ENCODE data around the gene TNS1.

- no peak for TF ChIP-seq FOXM1 (IDR thresholded peaks at IDR 0.05; ENCODE audit: borderline replicate concordance)
- TF ChIP-seq FOXA1 (IDR thresholded peaks at IDR 0.05), result no peak
- no peak for TF ChIP-seq BHLHE40 (IDR thresholded peaks at IDR 0.05; ENCODE audit: borderline replicate concordance)
- no peak for TF ChIP-seq ZNF384 (IDR thresholded peaks at IDR 0.05)
- no peak for TF ChIP-seq SP1 (IDR thresholded peaks at IDR 0.05)
- no peak for TF ChIP-seq SUZ12 (IDR thresholded peaks at IDR 0.05)
- TF ChIP-seq ARNT (IDR thresholded peaks at IDR 0.05), result no peak
- no peak for TF ChIP-seq LEF1 (IDR thresholded peaks at IDR 0.05; ENCODE audit: borderline replicate concordance)
- TF ChIP-seq NFRKB (IDR thresholded peaks at IDR 0.05), result no peak
- no peak for TF ChIP-seq TARDBP (IDR thresholded peaks at IDR 0.05)
- no peak for TF ChIP-seq HDGF (IDR thresholded peaks at IDR 0.05; ENCODE audit: borderline replicate concordance)
Observed at GRCh38 chr2:217868265-217868892, 134.4 kb downstream of the TNS1 start.

Measured in HEK293T (cell line).